ENCODE results near the gene TESK1. TPM values are rescaled to one million over a fixed set of nuclear protein-coding genes. Genes with fewer than 3 reads are reported as not detected.

Gene TESK1
- total and polyA plus RNA-seq, 2 of the 4 experiments (the other 2 are of a cell fraction) = 3.4 to 21.0 TPM

DNA sequence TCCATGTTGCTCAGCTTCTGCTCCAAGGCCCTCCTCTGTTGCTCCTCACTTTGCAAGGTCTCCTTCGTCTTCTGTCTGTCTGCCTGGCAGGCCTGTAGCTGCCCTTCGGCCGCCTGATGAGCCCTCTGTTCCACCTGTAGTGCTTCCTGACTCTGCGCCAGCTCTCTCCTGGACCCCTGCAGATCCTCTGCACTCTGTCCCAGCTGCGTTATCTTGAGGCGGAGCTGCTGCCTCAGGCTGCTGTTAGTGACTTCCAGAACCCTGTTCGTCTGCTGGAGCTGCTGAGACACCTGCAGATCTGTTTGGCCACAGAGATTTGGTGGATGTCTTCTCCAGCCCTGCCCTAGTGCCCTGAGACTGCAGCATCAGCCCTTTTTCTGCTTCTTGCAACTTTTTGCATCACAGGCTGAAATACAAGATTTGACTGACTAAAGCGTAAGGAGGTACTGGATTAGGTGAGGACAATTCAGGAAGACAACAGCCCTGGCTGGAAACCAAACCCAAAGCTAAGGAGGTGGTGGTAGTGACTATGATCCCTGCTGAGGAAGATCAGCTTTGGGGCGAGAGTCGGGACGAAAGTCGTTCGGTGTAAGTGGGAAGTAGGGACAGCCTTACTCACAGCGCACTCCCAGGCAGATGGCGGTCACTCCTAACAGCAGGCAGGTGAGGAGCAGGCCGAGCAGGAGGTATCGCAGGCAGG is 11.1 kb downstream of the TESK1 start:
- Histone ChIP-seq H3K23ac (ENCODE audit: low read depth, low read length) (peak overlapping the region; percentile 16; the same call in 1 of the 2 replicates), H3K9me1 (ENCODE audit: insufficient read depth, low read length) (no peaks in the 10 kb centered on the region), H3K27me3 (ENCODE audit: control insufficient read depth, insufficient read depth, low read length) (peaks cover 58% of the 10 kb centered on the region), H3K4ac (ENCODE audit: low read depth, low read length) (no peak overlapping the region), H2BK120ac (ENCODE audit: low read depth, low read length) (no peak overlapping the region), H2BK5ac (ENCODE audit: low read depth, low read length, poor library complexity, severe bottlenecking) (no peak overlapping the region), H2BK15ac (ENCODE audit: low read depth, low read length) (no peak overlapping the region), H4K8ac (ENCODE audit: low read depth in 2 of 2, low read length in 2 of 2) (no peak overlapping the region; a peak in 1 of 4 replicates), H3K79me1 (ENCODE audit: low read depth in 1 of 2, low read length in 2 of 2) (no peaks in the 10 kb centered on the region), H2BK20ac (ENCODE audit: low read depth, low read length) (no peak overlapping the region), H2AFZ (replicated peaks; ENCODE audit: low read length, poor library complexity) (peak overlapping the region; percentile 68), H2AK5ac (ENCODE audit: low read depth, low read length) (no peak overlapping the region), H3K18ac (ENCODE audit: low read depth, low read length) (no peak overlapping the region), H3K4me2 (ENCODE audit: low read depth, low read length) (no peak overlapping the region), H4K91ac (ENCODE audit: insufficient read depth, low read depth, low read length) (no peak overlapping the region), H3K9me3 (ENCODE audit: control insufficient read depth, insufficient read depth, low read length) (no peaks in the 10 kb centered on the region; the same call in 1 of the 2 replicates), H3K27ac (ENCODE audit: insufficient read depth, low read length) (no peak overlapping the region), H4K5ac (ENCODE audit: low read depth, low read length) (no peak overlapping the region), H3K4me3 (ENCODE audit: insufficient read depth, low read depth, low read length) (no peak overlapping the region), H4K20me1 (ENCODE audit: insufficient read depth, low read length) (no peaks in the 10 kb centered on the region), H3K4me1 (ENCODE audit: control insufficient read depth, insufficient read depth, low read length) (no peaks in the 10 kb centered on the region), H3K14ac (replicated peaks; ENCODE audit: low read depth, low read length) (no peak overlapping the region), H3K36me3 (ENCODE audit: control insufficient read depth, insufficient read depth, low read length) (no peaks in the 10 kb centered on the region), H3K9ac (ENCODE audit: low read depth, low read length) (no peak overlapping the region), H3K56ac (ENCODE audit: extremely low read depth, insufficient read depth, low read length) (no peak overlapping the region), H2AK9ac (replicated peaks; ENCODE audit: low read depth, low read length, poor library complexity) (peak overlapping the region; percentile 9)
- DNase-seq (no peak), ATAC-seq (ENCODE audit: low read depth) (no peak)
- POLR2A ChIA-PET (ENCODE audit: unreplicated experiment) = interaction anchor here (0.6 kb wide), 1 partner anchor 16 kb away, joined by 5 read pairs; no protein-coding TSS in a partner anchor
- intact Hi-C loops (cut with micrococcal nuclease) (no loop called here), in situ Hi-C loops (cut with MboI; ENCODE audit: low sequenced_read_pairs) (no loop called here), dilution Hi-C loops (cut with HindIII; ENCODE audit: low sequenced_read_pairs, unreplicated experiment) (no loop called here)
- BruUV-seq (replicated peaks) = no TSS peak
- TF ChIP-seq BHLHE40 (IDR thresholded peaks at IDR 0.05; ENCODE audit: low read depth, low read length) (no peak), MXI1 (IDR thresholded peaks at IDR 0.05; ENCODE audit: borderline replicate concordance, low read depth, low read length) (no peak), RCOR1 (IDR thresholded peaks at IDR 0.05; ENCODE audit: insufficient replicate concordance, low read length) (no peak), ELK1 (IDR thresholded peaks at IDR 0.05; ENCODE audit: borderline replicate concordance, low read depth, low read length) (no peak), SMC3 (IDR thresholded peaks at IDR 0.05; ENCODE audit: low read depth, low read length) (no peak), FOS (IDR thresholded peaks at IDR 0.05; ENCODE audit: low read depth, low read length) (no peak), NFE2L2 (IDR thresholded peaks at IDR 0.05; ENCODE audit: low read depth, low read length) (no peak), MAZ (IDR thresholded peaks at IDR 0.05; ENCODE audit: borderline replicate concordance, low read depth, low read length) (no peak), CEBPB (IDR thresholded peaks at IDR 0.05; ENCODE audit: low read depth, low read length) (no peak), RFX5 (IDR thresholded peaks at IDR 0.05; ENCODE audit: low read depth, low read length) (no peak), CTCF (conservative IDR thresholded peaks at IDR 0.05; ENCODE audit: low read depth, low read length) (no peak), USF2 (IDR thresholded peaks at IDR 0.05; ENCODE audit: low read depth, low read length) (no peak), MAFK (IDR thresholded peaks at IDR 0.05; ENCODE audit: low read depth, low read length) (no peak)
- CTCF ChIA-PET = interaction anchor here (1.7 kb wide), 1 partner anchor 12 kb away, joined by 4 read pairs; no protein-coding TSS in a partner anchor
- 63% methylated on average over 6 of the region's 17 CpGs; no CpG with 5 or more reads in 1 of the 2 experiments for whole genome bisulfite sequencing, 2 experiments (ENCODE audit: extremely low coverage in 2 of 2, insufficient read length in 1 of 2)

Measured in IMR-90 (cell line).